Muscle of leg (tissue), 11 donors: ENCODE data around the gene MDM4. TPM values are rescaled to one million over a fixed set of nuclear protein-coding genes. Genes with fewer than 3 reads are reported as not detected.

Source experiments
- DNase-seq: peaks from one replicate; pipeline ENCODE4 v3.0.0; 2013
- H3K27ac ChIP-seq: one replicate; pipeline ENCODE4 v1.5.1; 2013; ENCODE audit warnings: mild to moderate bottlenecking, low read length, control low read depth
- H3K27me3 ChIP-seq: one replicate; pipeline ENCODE4 v1.6.1; 2013; ENCODE audit warnings: low read length; ENCODE audit not compliant: control insufficient read depth, insufficient read depth
- H3K36me3 ChIP-seq: one replicate; pipeline ENCODE4 v1.6.1; 2013; ENCODE audit warnings: low read length; ENCODE audit not compliant: control insufficient read depth, insufficient read depth
- H3K4me1 ChIP-seq: one replicate; pipeline ENCODE4 v1.6.1; 2013; ENCODE audit warnings: low read length; ENCODE audit not compliant: control insufficient read depth, insufficient read depth
- H3K4me3 ChIP-seq: one replicate; pipeline ENCODE4 v1.5.1; 2013; ENCODE audit warnings: low read length, control low read depth
- H3K9me3 ChIP-seq: replicated peaks from 2 replicates; pipeline ENCODE4 v1.6.1; 2013; ENCODE audit warnings: low read depth, low read length; ENCODE audit not compliant: control insufficient read depth
- WGBS: methylation state at CpG from one replicate; pipeline ENCODE4 v1.1.5; 2013; ENCODE audit warnings: missing lambda C conversion rate; ENCODE audit not compliant: insufficient coverage; 5-methylcytosine and 5-hydroxymethylcytosine counted together
- polyA plus RNA-seq, 8 donors: library from polyadenylated mRNA; unstranded; fragments of 120-200 nt; gene quantifications; one replicate each; pipeline versions ENCODE4 v1.2.1 to v1.2.3, GENCODE V29; 2013; ENCODE audit warnings: inconsistent platforms in 1 of 8, low replicate concordance in 1 of 8; ENCODE audit not compliant: insufficient read length in 8 of 8, insufficient read depth in 1 of 8
- total RNA-seq: library from RNA; stranded (reverse); fragments of 120-200 nt; gene quantifications from one replicate; pipeline ENCODE4 v1.2.4, GENCODE V29; 2013

The MDM4 gene
- total and polyA plus RNA-seq, 9 donors, result 9.9 to 37.1 (median 23.8) TPM

DNA sequence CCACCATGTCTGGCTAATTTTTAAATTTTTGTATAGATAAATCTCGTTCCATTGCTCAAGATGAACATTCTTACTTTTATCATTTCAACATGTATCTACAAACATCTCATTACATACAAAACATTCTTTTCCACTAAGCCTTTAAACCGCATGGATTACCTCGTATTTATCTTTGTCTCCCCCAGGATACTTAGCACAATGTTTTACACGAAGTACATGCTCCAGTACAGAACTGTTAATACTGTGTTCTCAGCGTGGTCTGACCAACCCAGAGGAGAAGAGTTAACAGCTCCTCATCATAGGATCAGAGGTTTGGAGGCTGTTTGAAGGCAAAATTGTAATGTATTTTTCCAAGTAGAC is 29.0 kb upstream of the MDM4 start:
- H3K4me3 ChIP-seq, result no peak overlapping the region
- peaks cover 4% of the 10 kb centered on the region for H3K36me3 ChIP-seq
- no CpG with 5 or more reads among the region's 5 CpGs for WGBS
- peaks cover 11% of the 10 kb centered on the region for H3K4me1 ChIP-seq
- no peak for DNase-seq
- H3K9me3 ChIP-seq, result no peaks in the 10 kb centered on the region
- no peak overlapping the region for H3K27ac ChIP-seq
- no peaks in the 10 kb centered on the region for H3K27me3 ChIP-seq

DNA sequence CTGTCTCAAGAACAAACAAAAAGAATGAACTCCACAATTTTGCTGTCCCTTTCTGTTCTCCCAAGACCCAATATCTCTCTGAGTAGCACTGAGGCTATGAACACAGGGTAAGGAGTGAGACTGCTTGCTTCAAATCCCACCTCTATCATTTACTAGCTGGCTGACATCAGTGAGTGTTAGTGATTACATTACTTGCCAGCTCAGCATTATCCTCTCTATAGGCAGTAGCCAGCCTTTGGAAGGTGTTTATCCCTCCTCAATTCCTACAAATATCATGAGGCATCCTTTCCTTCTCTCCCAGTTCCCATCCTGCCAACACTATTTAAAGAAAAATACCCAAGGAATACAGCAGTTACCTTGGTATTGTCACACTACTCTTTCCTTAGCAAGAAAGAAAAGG is 24.6 kb upstream of the MDM4 start:
- DNase-seq, result no peak
- Histone ChIP-seq H3K27ac (no peak overlapping the region), H3K27me3 (no peaks in the 10 kb centered on the region), H3K36me3 (peaks cover 4% of the 10 kb centered on the region), H3K9me3 (no peaks in the 10 kb centered on the region), H3K4me1 (peaks cover 23% of the 10 kb centered on the region), H3K4me3 (no peak overlapping the region)

DNA sequence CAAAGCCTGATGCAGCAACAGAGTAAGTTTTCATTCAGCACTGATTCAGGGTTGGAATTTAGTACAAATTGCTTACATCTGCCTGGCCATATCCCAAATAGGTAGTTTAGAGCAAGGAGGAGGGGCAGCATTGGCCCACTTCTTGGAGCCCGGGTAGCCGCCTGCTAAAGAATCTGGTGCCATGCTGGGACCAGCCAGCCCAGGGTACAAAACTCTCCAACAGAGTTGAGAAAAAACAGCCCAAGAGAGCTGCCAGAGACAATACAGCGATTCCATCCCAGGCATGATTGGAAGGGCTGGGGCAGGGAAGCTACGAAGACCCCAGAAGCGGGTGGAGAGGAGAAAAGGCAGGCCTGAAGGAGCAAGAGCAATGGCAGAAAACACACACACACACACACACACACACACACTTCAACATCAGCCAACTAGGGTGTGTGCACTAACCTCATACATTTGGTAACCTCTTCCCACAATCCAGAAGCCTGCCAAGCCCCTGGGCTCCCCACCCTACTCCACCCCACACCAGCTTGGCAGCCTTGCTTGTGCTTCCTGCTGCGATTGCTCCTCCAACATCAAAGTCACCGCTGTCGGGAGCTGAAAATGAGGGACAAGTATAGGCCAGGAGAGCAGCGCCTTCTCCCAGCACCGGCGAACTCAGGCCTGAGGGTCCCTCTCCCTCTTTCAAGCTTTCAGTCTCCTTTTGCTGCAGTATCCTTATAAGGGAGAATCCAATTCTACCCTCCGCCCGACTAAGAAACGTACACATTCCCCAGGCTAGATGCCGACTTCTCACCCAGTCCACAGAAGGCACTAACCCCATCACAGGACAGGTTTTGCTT is 22.8 kb upstream of the MDM4 start:
- Histone ChIP-seq H3K4me1 (peaks cover 26% of the 10 kb centered on the region), H3K27ac (peak overlapping the region; percentile 91)

DNA sequence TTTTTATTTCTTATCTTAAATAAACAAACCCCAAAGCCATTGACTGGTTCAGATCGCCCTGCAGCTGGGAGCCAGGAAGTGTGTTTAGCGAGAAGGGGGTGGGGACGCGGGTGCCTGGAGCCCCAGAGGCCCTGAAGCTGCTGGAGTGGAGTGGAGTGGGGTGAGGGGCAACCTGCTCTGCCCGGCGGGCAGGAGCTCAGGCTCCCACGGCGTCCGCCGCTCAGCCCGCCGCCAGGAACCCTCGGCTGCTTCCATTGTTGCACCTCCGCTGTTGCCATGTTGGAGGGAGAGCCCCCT is 22.3 kb upstream of the MDM4 start:
- peak; percentile 53 for DNase-seq
- Histone ChIP-seq H3K4me1 (peaks cover 26% of the 10 kb centered on the region), H3K27me3 (no peaks in the 10 kb centered on the region), H3K9me3 (no peaks in the 10 kb centered on the region), H3K36me3 (peaks cover 4% of the 10 kb centered on the region), H3K27ac (peak overlapping the region; percentile 91), H3K4me3 (peak overlapping the region; percentile 82)
- 0% methylated on average over 13 of the region's 14 CpGs for WGBS

More for the DNA sequence above, 22.8 kb upstream of the MDM4 start:
- Histone ChIP-seq H3K9me3 (no peaks in the 10 kb centered on the region), H3K27me3 (no peaks in the 10 kb centered on the region), H3K4me3 (peak overlapping the region; percentile 82), H3K36me3 (peaks cover 4% of the 10 kb centered on the region)
- 12% methylated on average over 3 of the region's 15 CpGs for WGBS
- DNase-seq, result peak; percentile 80

DNA sequence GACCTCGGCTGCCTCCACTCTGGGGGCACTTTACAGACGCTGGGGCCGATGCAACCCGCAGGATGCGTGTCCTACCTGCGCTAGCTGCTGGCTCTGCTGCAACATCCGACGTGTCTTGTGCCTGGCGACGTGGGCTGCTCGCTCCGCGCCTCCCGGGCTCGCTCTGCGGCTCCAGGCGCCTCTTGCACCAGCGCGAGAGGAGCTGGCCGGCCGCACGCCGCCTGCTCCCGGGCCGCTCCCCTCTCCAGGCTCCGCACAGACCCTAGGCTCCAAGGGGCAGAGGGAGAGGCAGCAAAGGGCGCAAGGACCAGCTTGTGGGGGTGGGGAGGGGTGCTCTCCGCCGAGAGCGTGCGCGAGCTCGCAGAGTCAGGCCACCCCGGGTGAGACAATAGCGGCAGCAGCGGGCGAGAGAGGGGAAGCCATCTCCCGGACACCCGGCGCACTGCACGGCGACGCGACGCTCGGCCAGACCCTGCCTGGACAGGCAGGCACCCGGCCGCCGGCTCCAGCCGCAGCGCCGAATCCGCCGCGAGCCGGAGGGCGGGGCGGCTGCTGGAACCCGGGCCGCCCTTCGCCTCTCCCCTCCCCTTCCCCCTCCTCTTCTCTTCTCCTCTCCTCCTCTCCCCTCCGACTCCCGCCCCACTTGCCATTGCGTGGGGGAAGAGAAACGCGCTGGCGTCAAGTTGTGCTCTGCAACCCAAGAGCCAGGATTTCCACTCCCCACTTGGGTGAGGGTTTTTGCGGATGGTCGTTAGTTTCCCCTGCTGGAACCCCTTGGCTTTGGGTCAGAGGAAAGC is 21.7 kb upstream of the MDM4 start, which contains the start of gene PIK3C2B:
Gene PIK3C2B (minus strand): TSS at position 525 of the 797 bp plus-strand sequence. CDS start 25,003 bp downstream, outside the sequence.
- peak; percentile 95 for DNase-seq
- Histone ChIP-seq H3K9me3 (no peaks in the 10 kb centered on the region), H3K36me3 (peaks cover 4% of the 10 kb centered on the region), H3K4me1 (peaks cover 26% of the 10 kb centered on the region), H3K27ac (peak within 1 kb of the TSS; percentile 91), H3K4me3 (peak within 1 kb of the TSS; percentile 82), H3K27me3 (no peaks in the 10 kb centered on the region)
- under 1% methylated on average over 46 of the region's 69 CpGs for WGBS

DNA sequence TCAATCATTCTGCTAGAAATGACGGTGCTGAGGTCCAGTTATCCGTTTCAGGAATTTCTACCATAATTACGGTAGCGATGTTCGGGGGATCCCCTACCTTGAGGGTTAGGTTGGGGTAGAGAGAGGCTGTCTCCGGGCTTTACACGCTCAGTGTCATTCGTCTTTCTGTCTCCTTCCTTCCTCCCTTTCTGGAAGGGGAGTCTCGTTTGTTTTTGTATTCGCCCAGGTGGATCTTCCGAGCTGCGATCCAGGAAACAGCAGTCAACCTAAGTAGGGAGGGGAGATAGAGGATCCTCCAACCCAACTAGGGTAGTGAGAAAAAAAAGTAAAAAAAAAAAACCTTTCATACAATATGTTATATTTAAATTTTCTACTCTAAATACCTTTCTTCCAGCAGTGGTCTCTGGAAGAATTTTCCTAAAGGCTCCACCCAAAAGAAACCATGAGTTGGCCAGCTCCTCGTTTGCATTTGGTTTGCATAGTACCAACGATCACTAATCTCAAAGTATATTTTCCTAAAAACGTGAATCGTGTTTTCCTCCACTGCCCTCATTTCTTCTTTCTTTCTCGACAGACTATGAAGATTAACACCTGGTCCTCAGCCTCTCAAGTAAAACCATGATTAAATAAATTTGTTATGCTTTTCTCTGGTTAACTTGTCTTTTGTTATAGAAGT is 21.0 kb upstream of the MDM4 start:
- peaks cover 29% of the 10 kb centered on the region for H3K4me1 ChIP-seq
- H3K36me3 ChIP-seq, result peaks cover 2% of the 10 kb centered on the region
- no peak for DNase-seq
- peak overlapping the region; percentile 82 for H3K4me3 ChIP-seq
- peaks cover 2% of the 10 kb centered on the region for H3K9me3 ChIP-seq
- peak overlapping the region; percentile 74 for H3K27ac ChIP-seq
- 0% methylated on average over 2 of the region's 17 CpGs for WGBS
- H3K27me3 ChIP-seq, result no peaks in the 10 kb centered on the region

DNA sequence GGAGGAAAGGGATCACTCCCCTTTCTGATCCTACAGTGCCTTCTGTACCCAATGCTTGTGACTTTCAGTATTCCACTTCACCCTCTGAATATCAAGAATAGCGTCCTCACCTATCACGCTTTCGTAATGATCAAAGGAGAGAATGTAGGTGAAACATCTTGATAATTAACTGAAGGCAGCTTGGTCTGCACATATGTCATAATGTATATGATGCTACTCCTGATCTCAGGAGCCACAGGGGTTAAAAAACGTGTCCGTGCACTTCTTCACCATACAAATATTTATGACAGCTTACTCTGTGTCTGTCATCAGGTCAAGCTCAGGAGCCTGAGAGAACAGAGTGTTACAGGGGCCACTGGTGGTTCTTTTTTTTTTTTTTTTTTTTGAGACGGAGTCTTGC is 20.4 kb upstream of the MDM4 start:
- Histone ChIP-seq H3K4me1 (peaks cover 29% of the 10 kb centered on the region), H3K36me3 (no peaks in the 10 kb centered on the region), H3K9me3 (peaks cover 2% of the 10 kb centered on the region), H3K27ac (no peak overlapping the region), H3K4me3 (no peak overlapping the region), H3K27me3 (no peaks in the 10 kb centered on the region)
- DNase-seq, result no peak
- no CpG with 5 or more reads among the region's 6 CpGs for WGBS

DNA sequence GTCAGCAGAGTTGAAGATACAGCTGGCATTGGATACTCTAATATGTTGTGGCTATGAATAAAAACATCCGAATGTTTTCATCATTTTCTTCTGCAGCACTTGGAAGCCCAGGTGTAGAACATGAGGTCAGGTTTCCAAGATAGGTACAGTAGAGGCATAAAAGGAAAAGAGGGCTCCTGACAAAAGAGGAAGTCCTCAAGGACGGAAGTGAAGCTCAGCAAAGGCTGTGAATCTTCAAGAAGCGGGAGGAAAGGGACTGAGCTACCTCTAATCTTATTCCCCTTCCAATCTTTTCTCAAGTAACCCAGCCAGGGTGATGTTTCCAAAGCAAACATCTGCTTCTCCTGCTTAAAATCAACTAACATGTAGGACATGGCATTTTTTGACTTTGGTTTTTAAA is 17.2 kb upstream of the MDM4 start:
- DNase-seq, result no peak
- Histone ChIP-seq H3K36me3 (no peaks in the 10 kb centered on the region), H3K9me3 (peaks cover 2% of the 10 kb centered on the region), H3K27me3 (no peaks in the 10 kb centered on the region), H3K4me3 (no peak overlapping the region), H3K4me1 (peaks cover 8% of the 10 kb centered on the region), H3K27ac (no peak overlapping the region)
- no CpG with 5 or more reads among the region's 3 CpGs for WGBS

DNA sequence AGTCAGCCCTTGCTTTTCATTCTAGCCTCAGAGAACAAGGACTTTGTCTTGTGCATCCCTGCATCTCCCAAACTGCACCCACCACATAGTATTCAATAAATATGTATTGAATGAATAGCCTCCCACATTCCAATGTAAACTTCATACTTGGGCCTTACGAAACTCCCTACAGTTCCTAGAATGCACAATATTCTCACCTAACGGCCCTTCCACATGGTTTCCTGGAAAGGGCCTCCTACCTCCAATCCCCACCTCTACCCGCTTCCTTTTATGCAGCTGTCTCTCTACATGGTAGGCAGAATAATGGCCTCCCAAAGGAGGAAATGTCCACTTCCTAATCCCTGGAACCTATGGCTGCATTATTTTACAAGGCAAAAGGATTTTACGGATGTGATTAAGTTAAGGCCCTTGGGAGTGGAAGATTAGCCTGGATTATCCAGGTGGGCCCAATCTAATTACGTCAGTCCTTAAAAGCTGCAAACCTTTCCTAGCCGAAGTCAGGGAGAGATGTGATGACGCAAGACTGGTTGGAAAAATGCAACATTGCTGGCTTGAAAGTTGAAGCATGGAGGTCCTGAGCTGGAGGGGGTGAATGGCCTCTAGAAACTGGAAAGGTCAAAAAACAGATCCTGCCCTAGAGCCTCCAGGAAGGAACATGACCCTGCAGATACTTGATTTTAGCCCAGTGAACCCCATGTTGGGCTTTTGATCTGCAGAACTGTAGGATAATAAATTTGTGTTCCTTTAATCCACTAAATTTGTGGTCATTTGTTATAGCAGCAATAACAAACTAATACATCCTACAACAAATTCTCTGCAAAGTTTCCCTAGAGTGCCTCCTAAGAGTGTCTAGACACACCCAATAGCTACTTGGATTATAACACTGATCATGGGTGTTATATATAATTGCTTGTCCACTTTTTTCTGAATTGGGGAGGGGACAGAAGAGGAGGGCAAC is 16.4 kb upstream of the MDM4 start:
- DNase-seq, result no peak
- Histone ChIP-seq H3K36me3 (no peaks in the 10 kb centered on the region), H3K4me3 (no peak overlapping the region), H3K27ac (peak overlapping the region; percentile 11), H3K27me3 (no peaks in the 10 kb centered on the region), H3K9me3 (peaks cover 2% of the 10 kb centered on the region), H3K4me1 (peaks cover 8% of the 10 kb centered on the region)
- WGBS, result 72% methylated on average over 6 of the region's 7 CpGs
